Activated CD8-positive, alpha-beta T cell treated with anti-CD3 and anti-CD28 coated beads for 36 hours (primary cell): ENCODE measurements around the gene SLC44A5. TPM values are rescaled to one million over a fixed set of nuclear protein-coding genes. Genes with fewer than 3 reads are reported as not detected.

ENCODE experiments used
- ATAC-seq: fragments of 200-7000 bp; cut with Tn5 transposase; one replicate; pipeline ENCODE4 v1.10.0; 2021; ENCODE audit warnings: mild to moderate bottlenecking, moderate library complexity
- CTCF ChIA-PET: fragments of 350-600 bp; sonication (Branson Sonifier 250); formaldehyde crosslinking; loops from one replicate; lab custom pipeline; 2021; ENCODE audit warnings: antibody characterized with exemption; lab: Charles Lee
- POLR2A ChIA-PET: fragments of 350-600 bp; sonication (Branson Sonifier 250); formaldehyde crosslinking; loops from one replicate; lab custom pipeline; 2021; ENCODE audit warnings: antibody characterized with exemption; lab: Charles Lee
- DNase-seq: peaks from one replicate; pipeline ENCODE4 v3.0.0-alpha.2; 2020
- H3K27ac Mint-ChIP-seq: one replicate; pipeline ENCODE4 v1.8.0; 2021; ENCODE audit warnings: mild to moderate bottlenecking, mixed read lengths
- H3K27me3 Mint-ChIP-seq: one replicate; pipeline ENCODE4 v1.8.0; 2021; ENCODE audit warnings: mixed read lengths
- H3K36me3 Mint-ChIP-seq: one replicate; pipeline ENCODE4 v1.8.0; 2021; ENCODE audit warnings: low read depth, mixed read lengths
- H3K4me1 Mint-ChIP-seq: one replicate; pipeline ENCODE4 v1.8.0; 2021; ENCODE audit warnings: low read depth, mixed read lengths
- H3K4me3 Mint-ChIP-seq: one replicate; pipeline ENCODE4 v1.8.0; 2021; ENCODE audit warnings: mild to moderate bottlenecking, moderate library complexity, mixed read lengths
- H3K9me3 Mint-ChIP-seq: one replicate; pipeline ENCODE4 v1.8.0; 2021; ENCODE audit warnings: mixed read lengths
- CTCF ChIP-seq: fragments of 200-600 bp; IDR thresholded peaks from one replicate; pipeline ENCODE4 v1.8.0; 2022; ENCODE audit warnings: antibody characterized with exemption, mild to moderate bottlenecking
- intact Hi-C: fragments of 100-400 bp; cut with micrococcal nuclease; formaldehyde crosslinking; loops from one replicate; pipeline ENCODE4 v1.10.0; 2022
- total RNA-seq, 2 experiments: library from RNA; stranded (reverse); gene quantifications; one replicate each; pipeline ENCODE4 v1.2.3, GENCODE V29; 2021

SLC44A5 gene
- total RNA-seq, 2 experiments from 2014 or later = 0.11 to 0.22 TPM

DNA sequence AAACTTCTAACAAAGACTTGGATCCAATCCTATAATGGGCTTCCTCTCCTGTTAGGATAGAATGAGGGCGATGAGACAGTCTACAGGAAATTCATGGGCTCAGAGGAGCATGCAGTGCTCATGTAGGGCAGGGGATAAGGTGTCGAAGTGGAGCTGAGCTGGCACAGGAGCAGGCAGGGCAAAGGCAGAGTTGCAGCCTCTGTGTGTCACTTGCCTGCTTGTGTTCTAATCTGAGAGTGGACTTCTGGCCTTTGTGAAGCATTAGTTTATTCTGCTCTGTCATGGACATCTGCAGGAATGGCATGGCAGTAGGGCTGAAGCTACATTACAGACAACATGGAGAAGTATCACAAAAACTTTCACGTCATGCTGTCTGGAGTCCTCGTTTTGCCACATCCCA, 444.1 kb downstream of the SLC44A5 start:
- Mint-ChIP-seq H3K36me3 (no peaks in the 10 kb centered on the region), H3K4me3 (no peak overlapping the region), H3K27me3 (no peaks in the 10 kb centered on the region), H3K9me3 (no peaks in the 10 kb centered on the region), H3K27ac (no peak overlapping the region), H3K4me1 (no peaks in the 10 kb centered on the region)
- TF ChIP-seq CTCF = no peak
- intact Hi-C loops = no loop called here
- no peak for DNase-seq
- ChIA-PET POLR2A (no interaction called here), CTCF (no interaction called here)
- ATAC-seq = no peak

DNA sequence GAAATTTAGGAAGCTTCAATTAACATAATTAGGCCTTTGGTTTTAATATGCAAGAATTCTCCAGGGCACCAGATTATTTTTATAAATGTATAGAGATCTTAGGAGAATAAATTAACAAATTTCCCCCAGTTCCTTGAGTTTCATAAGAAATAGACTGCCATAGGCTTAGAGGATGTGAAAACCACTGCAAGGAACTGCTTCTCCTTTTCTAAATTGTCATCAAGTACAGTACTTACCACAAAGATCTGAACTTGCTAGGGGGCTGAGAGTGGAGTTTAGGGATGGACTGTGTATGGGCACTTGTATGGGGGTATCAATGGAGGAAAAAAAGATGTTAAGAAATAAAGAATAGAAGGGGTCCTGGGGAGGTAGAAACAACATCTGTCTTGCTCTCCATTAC, 445.6 kb downstream of the SLC44A5 start:
- H3K4me3 Mint-ChIP-seq = no peak overlapping the region
- CTCF ChIA-PET = no interaction called here
- H3K36me3 Mint-ChIP-seq = no peaks in the 10 kb centered on the region
- intact Hi-C loops = no loop called here
- H3K27ac Mint-ChIP-seq = no peak overlapping the region
- ATAC-seq = no peak
- no peaks in the 10 kb centered on the region for H3K9me3 Mint-ChIP-seq
- TF ChIP-seq CTCF = no peak
- H3K27me3 Mint-ChIP-seq = no peaks in the 10 kb centered on the region
- DNase-seq = no peak
- H3K4me1 Mint-ChIP-seq = no peaks in the 10 kb centered on the region
- POLR2A ChIA-PET = no interaction called here

DNA sequence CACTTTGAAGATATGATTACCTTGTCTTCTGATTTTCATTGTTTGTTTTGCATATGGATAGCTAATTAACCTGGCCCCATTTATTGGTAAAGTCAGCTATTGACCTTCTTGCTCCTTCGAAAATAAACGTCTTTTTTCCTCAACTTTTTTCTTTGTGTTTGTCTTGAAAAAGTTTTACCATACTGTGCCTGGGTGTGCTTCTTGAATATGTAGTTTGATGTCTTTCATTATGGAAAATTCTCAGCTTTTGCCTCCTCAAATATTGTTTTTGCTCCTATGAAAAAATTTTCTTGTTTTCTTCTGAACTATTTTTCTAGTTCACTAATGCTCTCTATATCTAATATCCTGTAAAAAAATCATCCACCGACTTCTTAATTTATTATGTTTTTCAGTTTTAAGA, 451.8 kb downstream of the SLC44A5 start:
- TF ChIP-seq CTCF = no peak
- no peaks in the 10 kb centered on the region for H3K4me1 Mint-ChIP-seq
- ATAC-seq = no peak
- no peaks in the 10 kb centered on the region for H3K27me3 Mint-ChIP-seq
- H3K27ac Mint-ChIP-seq = no peak overlapping the region
- intact Hi-C loops = no loop called here
- H3K4me3 Mint-ChIP-seq = no peak overlapping the region
- no peaks in the 10 kb centered on the region for H3K9me3 Mint-ChIP-seq
- no peak for DNase-seq
- ChIA-PET CTCF (no interaction called here), POLR2A (no interaction called here)
- H3K36me3 Mint-ChIP-seq = no peaks in the 10 kb centered on the region

Other genes with a start within 250 kb of the SLC44A5 start
- 10 to 100 TPM; 47.5 to 49.8 TPM for gene ACADM, start 113.6 kb upstream of the SLC44A5 start, total RNA-seq
- 100 to 1,000 TPM; 170 to 173 TPM for gene RABGGTB, start 175.1 kb upstream of the SLC44A5 start, total RNA-seq
- under 1 TPM; 0.16 to 0.32 TPM for gene MSH4, start 185.8 kb upstream of the SLC44A5 start, total RNA-seq